ENCODE measurements around the gene GAB1.

GAB1 gene

GRCh38 chr4:143403553-143403820 lies 66.8 kb downstream of the GAB1 start:
- Histone ChIP-seq H2AFZ (ENCODE audit: insufficient read depth, low read length, poor library complexity) (no peak overlapping the region), H4K12ac (ENCODE audit: low read depth, low read length) (no peak overlapping the region), H3K14ac (ENCODE audit: low read length) (no peak overlapping the region), H3K79me2 (ENCODE audit: control insufficient read depth, insufficient read depth, low read length, poor library complexity) (peaks cover 2% of the 10 kb centered on the region), H3K4me1 (ENCODE audit: control insufficient read depth in 1 of 2, insufficient read depth in 2 of 2, low read length in 2 of 2) (peaks cover 0 to 3% of the 10 kb centered on the region in 2 experiments), H3K79me1 (ENCODE audit: low read length) (no peaks in the 10 kb centered on the region), H2BK12ac (ENCODE audit: low read length) (no peak overlapping the region), H3K9ac (ENCODE audit: low read length) (no peak overlapping the region), H3K4ac (ENCODE audit: low read depth, low read length) (no peak overlapping the region), H3K23ac (ENCODE audit: low read length) (no peak overlapping the region), H3K18ac (ENCODE audit: low read length) (no peak overlapping the region), H4K91ac (ENCODE audit: low read depth, low read length) (no peak overlapping the region), H3K27ac (ENCODE audit: low read depth, low read length) (no peak overlapping the region), H3K9me3 (ENCODE audit: insufficient read depth, low read depth, low read length) (no peaks in the 10 kb centered on the region), H4K8ac (ENCODE audit: low read depth, low read length) (no peak overlapping the region), H2BK120ac (ENCODE audit: insufficient read depth, low read length, poor library complexity) (no peak overlapping the region), H3K36me3 (ENCODE audit: control insufficient read depth in 1 of 2, insufficient read depth in 2 of 2, low read length in 2 of 2) (no peaks in the 10 kb centered on the region), H2AK5ac (ENCODE audit: low read length) (no peak overlapping the region), H3K4me3 (ENCODE audit: low read depth, low read length) (no peak overlapping the region), H3K4me2 (ENCODE audit: low read length) (no peak overlapping the region), H3K27me3 (ENCODE audit: insufficient read depth, low read length) (no peaks in the 10 kb centered on the region), H2BK5ac (ENCODE audit: low read depth, low read length, poor library complexity) (no peak overlapping the region)
- DNase-seq: peak in 1 of 2 donors; percentile 21
- no CpG with 5 or more reads among the region's 4 CpGs for WGBS (ENCODE audit: extremely low coverage, insufficient coverage, insufficient read length)

GRCh38 chr4:143404555-143404954 lies 67.9 kb downstream of the GAB1 start:
- Histone ChIP-seq H3K9me3 (ENCODE audit: insufficient read depth, low read depth, low read length) (no peaks in the 10 kb centered on the region), H3K14ac (ENCODE audit: low read length) (no peak overlapping the region), H4K91ac (ENCODE audit: low read depth, low read length) (no peak overlapping the region), H3K23ac (ENCODE audit: low read length) (no peak overlapping the region), H3K4me3 (ENCODE audit: low read depth, low read length) (no peak overlapping the region), H4K12ac (ENCODE audit: low read depth, low read length) (no peak overlapping the region), H3K4me1 (ENCODE audit: control insufficient read depth in 1 of 2, insufficient read depth in 2 of 2, low read length in 2 of 2) (peaks cover 3 to 6% of the 10 kb centered on the region in 2 experiments), H3K79me2 (ENCODE audit: control insufficient read depth, insufficient read depth, low read length, poor library complexity) (peaks cover 2% of the 10 kb centered on the region), H3K27ac (ENCODE audit: low read depth, low read length) (no peak overlapping the region), H3K18ac (ENCODE audit: low read length) (peak overlapping the region; percentile 75), H2AFZ (ENCODE audit: insufficient read depth, low read length, poor library complexity) (no peak overlapping the region), H2BK5ac (ENCODE audit: low read depth, low read length, poor library complexity) (no peak overlapping the region), H2BK120ac (ENCODE audit: insufficient read depth, low read length, poor library complexity) (no peak overlapping the region), H4K8ac (ENCODE audit: low read depth, low read length) (no peak overlapping the region), H3K27me3 (ENCODE audit: insufficient read depth, low read length) (no peaks in the 10 kb centered on the region), H3K36me3 (ENCODE audit: control insufficient read depth in 1 of 2, insufficient read depth in 2 of 2, low read length in 2 of 2) (no peaks in the 10 kb centered on the region), H3K4ac (ENCODE audit: low read depth, low read length) (peak overlapping the region; percentile 55), H2AK5ac (ENCODE audit: low read length) (no peak overlapping the region), H2BK12ac (ENCODE audit: low read length) (no peak overlapping the region), H3K4me2 (ENCODE audit: low read length) (no peak overlapping the region), H3K9ac (ENCODE audit: low read length) (no peak overlapping the region), H3K79me1 (ENCODE audit: low read length) (no peaks in the 10 kb centered on the region)
- no CpG with 5 or more reads among the region's 3 CpGs for WGBS (ENCODE audit: extremely low coverage, insufficient coverage, insufficient read length)
- DNase-seq: no peak

- Histone ChIP-seq H2BK5ac (ENCODE audit: low read depth, low read length, poor library complexity) (no peak overlapping the region), H4K8ac (ENCODE audit: low read depth, low read length) (no peak overlapping the region), H2AFZ (ENCODE audit: insufficient read depth, low read length, poor library complexity) (no peak overlapping the region), H2BK120ac (ENCODE audit: insufficient read depth, low read length, poor library complexity) (no peak overlapping the region), H3K9me3 (ENCODE audit: insufficient read depth, low read depth, low read length) (no peaks in the 10 kb centered on the region), H3K9ac (ENCODE audit: low read length) (no peak overlapping the region), H3K4me2 (ENCODE audit: low read length) (no peak overlapping the region), H3K36me3 (ENCODE audit: control insufficient read depth in 1 of 2, insufficient read depth in 2 of 2, low read length in 2 of 2) (no peaks in the 10 kb centered on the region), H3K18ac (ENCODE audit: low read length) (no peak overlapping the region), H2AK5ac (ENCODE audit: low read length) (no peak overlapping the region), H3K27ac (ENCODE audit: low read depth, low read length) (no peak overlapping the region), H3K79me1 (ENCODE audit: low read length) (no peaks in the 10 kb centered on the region), H3K4me3 (ENCODE audit: low read depth, low read length) (no peak overlapping the region), H3K4me1 (ENCODE audit: control insufficient read depth in 1 of 2, insufficient read depth in 2 of 2, low read length in 2 of 2) (peaks cover 3 to 6% of the 10 kb centered on the region in 2 experiments), H3K79me2 (ENCODE audit: control insufficient read depth, insufficient read depth, low read length, poor library complexity) (peaks cover 2% of the 10 kb centered on the region), H3K23ac (ENCODE audit: low read length) (no peak overlapping the region), H4K91ac (ENCODE audit: low read depth, low read length) (no peak overlapping the region), H2BK12ac (ENCODE audit: low read length) (no peak overlapping the region), H3K4ac (ENCODE audit: low read depth, low read length) (no peak overlapping the region), H3K27me3 (ENCODE audit: insufficient read depth, low read length) (no peaks in the 10 kb centered on the region), H4K12ac (ENCODE audit: low read depth, low read length) (no peak overlapping the region), H3K14ac (ENCODE audit: low read length) (no peak overlapping the region)
- no peak for DNase-seq
- WGBS (ENCODE audit: extremely low coverage, insufficient coverage, insufficient read length): no CpG with 5 or more reads among the region's 3 CpGs
These were observed 68.5 kb downstream of the GAB1 start for GRCh38 chr4:143405075-143405730.

GRCh38 chr4:143406523-143406922 lies 69.8 kb downstream of the GAB1 start:
- Histone ChIP-seq H3K4ac (ENCODE audit: low read depth, low read length) (no peak overlapping the region), H4K91ac (ENCODE audit: low read depth, low read length) (no peak overlapping the region), H3K9me3 (ENCODE audit: insufficient read depth, low read depth, low read length) (no peaks in the 10 kb centered on the region), H3K27me3 (ENCODE audit: insufficient read depth, low read length) (no peaks in the 10 kb centered on the region), H3K18ac (ENCODE audit: low read length) (no peak overlapping the region), H2AFZ (ENCODE audit: insufficient read depth, low read length, poor library complexity) (no peak overlapping the region), H3K79me2 (ENCODE audit: control insufficient read depth, insufficient read depth, low read length, poor library complexity) (peaks cover 2% of the 10 kb centered on the region), H3K36me3 (ENCODE audit: control insufficient read depth in 1 of 2, insufficient read depth in 2 of 2, low read length in 2 of 2) (no peaks in the 10 kb centered on the region), H3K14ac (ENCODE audit: low read length) (no peak overlapping the region), H2BK12ac (ENCODE audit: low read length) (no peak overlapping the region), H2AK5ac (ENCODE audit: low read length) (no peak overlapping the region), H4K8ac (ENCODE audit: low read depth, low read length) (no peak overlapping the region), H2BK5ac (ENCODE audit: low read depth, low read length, poor library complexity) (no peak overlapping the region), H3K9ac (ENCODE audit: low read length) (no peak overlapping the region), H2BK120ac (ENCODE audit: insufficient read depth, low read length, poor library complexity) (no peak overlapping the region), H3K27ac (ENCODE audit: low read depth, low read length) (no peak overlapping the region), H3K4me3 (ENCODE audit: low read depth, low read length) (no peak overlapping the region), H3K23ac (ENCODE audit: low read length) (no peak overlapping the region), H3K4me1 (ENCODE audit: control insufficient read depth in 1 of 2, insufficient read depth in 2 of 2, low read length in 2 of 2) (peaks cover 3 to 6% of the 10 kb centered on the region in 2 experiments), H3K79me1 (ENCODE audit: low read length) (no peaks in the 10 kb centered on the region), H4K12ac (ENCODE audit: low read depth, low read length) (no peak overlapping the region), H3K4me2 (ENCODE audit: low read length) (no peak overlapping the region)
- WGBS (ENCODE audit: extremely low coverage, insufficient coverage, insufficient read length): no CpG with 5 or more reads among the region's 3 CpGs
- DNase-seq: no peak
